ENCODE data around the gene LCTL.

GRCh38 chr15:66614951-66615760 lies 49.4 kb upstream of the LCTL start:
- TF ChIP-seq TAF1 (IDR thresholded peaks at IDR 0.05; ENCODE audit: borderline replicate concordance, low read depth, low read length) (no peak), POLR2A (IDR thresholded peaks at IDR 0.05; ENCODE audit: low read depth, low read length) (no peak), POLR2AphosphoS5 (IDR thresholded peaks at IDR 0.05; ENCODE audit: low read depth, low read length) (no peak)
